Trophoblast cell (in vitro differentiated cells and primary cell): ENCODE results near the gene ZNF836.
A peak's percentile ranks its signal among the peaks of the same experiment; 100 is the strongest.

Experiments
- DNase-seq, 2 donors: peaks; one replicate each; pipeline ENCODE4 v3.0.0-alpha.2; 2016
- H2AFZ ChIP-seq: 2 replicates; pipeline ENCODE4 v1.6.1; 2013; ENCODE audit warnings: low read length, moderate library complexity, mild to moderate bottlenecking; ENCODE audit not compliant: insufficient read depth, poor library complexity
- H2AK5ac ChIP-seq: 2 replicates; pipeline ENCODE4 v1.6.1; 2013; ENCODE audit warnings: mild to moderate bottlenecking, low read length
- H2BK120ac ChIP-seq: 2 replicates; pipeline ENCODE4 v1.6.1; 2013; ENCODE audit warnings: low read length, mild to moderate bottlenecking, moderate library complexity; ENCODE audit not compliant: insufficient read depth, poor library complexity
- H2BK12ac ChIP-seq: 2 replicates; pipeline ENCODE4 v1.6.1; 2013; ENCODE audit warnings: mild to moderate bottlenecking, low read length, moderate library complexity
- H2BK5ac ChIP-seq: 2 replicates; pipeline ENCODE4 v1.6.1; 2013; ENCODE audit warnings: low read length, low read depth, moderate library complexity, mild to moderate bottlenecking; ENCODE audit not compliant: poor library complexity
- H3K14ac ChIP-seq: 2 replicates; pipeline ENCODE4 v1.6.1; 2013; ENCODE audit warnings: mild to moderate bottlenecking, low read length
- H3K18ac ChIP-seq: 2 replicates; pipeline ENCODE4 v1.6.1; 2013; ENCODE audit warnings: mild to moderate bottlenecking, low read length
- H3K23ac ChIP-seq: 2 replicates; pipeline ENCODE4 v1.6.1; 2013; ENCODE audit warnings: low read length
- H3K27ac ChIP-seq: 2 replicates; pipeline ENCODE4 v1.5.1; 2013; ENCODE audit warnings: low read depth, mild to moderate bottlenecking, inconsistent platforms, low read length, moderate library complexity
- H3K27me3 ChIP-seq: 2 replicates; pipeline ENCODE4 v1.6.1; 2013; ENCODE audit warnings: inconsistent platforms, mild to moderate bottlenecking, low read length, moderate library complexity; ENCODE audit not compliant: insufficient read depth
- H3K36me3 ChIP-seq, 2 experiments: 1 replicate in 1 of 2; 2 replicates in 1 of 2; pipeline ENCODE4 v1.6.1; 2013; ENCODE audit warnings: low read length in 2 of 2, mild to moderate bottlenecking in 2 of 2, moderate library complexity in 1 of 2; ENCODE audit not compliant: insufficient read depth in 2 of 2, control insufficient read depth in 1 of 2
- H3K4ac ChIP-seq: 2 replicates; pipeline ENCODE4 v1.6.1; 2013; ENCODE audit warnings: low read depth, mild to moderate bottlenecking, low read length, moderate library complexity
- H3K4me1 ChIP-seq, 2 experiments: 1 replicate in 1 of 2; 2 replicates in 1 of 2; pipeline ENCODE4 v1.6.1; 2013; ENCODE audit warnings: low read length in 2 of 2, mild to moderate bottlenecking in 2 of 2, moderate library complexity in 1 of 2; ENCODE audit not compliant: insufficient read depth in 2 of 2, control insufficient read depth in 1 of 2
- H3K4me2 ChIP-seq: 2 replicates; pipeline ENCODE4 v1.6.1; 2013; ENCODE audit warnings: inconsistent platforms, mild to moderate bottlenecking, low read length, moderate library complexity
- H3K4me3 ChIP-seq: 2 replicates; pipeline ENCODE4 v1.5.1; 2013; ENCODE audit warnings: mild to moderate bottlenecking, low read depth, low read length, inconsistent platforms
- H3K79me1 ChIP-seq: one replicate; pipeline ENCODE4 v1.6.1; 2013; ENCODE audit warnings: low read length
- H3K79me2 ChIP-seq: 2 replicates; pipeline ENCODE4 v1.6.1; 2013; ENCODE audit warnings: low read length, mild to moderate bottlenecking; ENCODE audit not compliant: control insufficient read depth, insufficient read depth, poor library complexity
- H3K9ac ChIP-seq: 2 replicates; pipeline ENCODE4 v1.6.1; 2013; ENCODE audit warnings: mild to moderate bottlenecking, low read length
- H3K9me3 ChIP-seq: 2 replicates; pipeline ENCODE4 v1.6.1; 2013; ENCODE audit warnings: low read depth, mild to moderate bottlenecking, control low read depth, inconsistent platforms, low read length; ENCODE audit not compliant: insufficient read depth
- H4K12ac ChIP-seq: 2 replicates; pipeline ENCODE4 v1.6.1; 2013; ENCODE audit warnings: low read depth, mild to moderate bottlenecking, low read length, moderate library complexity
- H4K8ac ChIP-seq: 2 replicates; pipeline ENCODE4 v1.6.1; 2013; ENCODE audit warnings: low read depth, mild to moderate bottlenecking, low read length, moderate library complexity
- H4K91ac ChIP-seq: one replicate; pipeline ENCODE4 v1.6.1; 2013; ENCODE audit warnings: low read depth, mild to moderate bottlenecking, low read length, moderate library complexity
- WGBS: extraction: QIAGEN DNeasy Blood & Tissue Kit; methylation state at CpG from one replicate; pipeline ENCODE4 v1.1.7; 2013; ENCODE audit warnings: missing lambda C conversion rate; ENCODE audit not compliant: insufficient read length, insufficient coverage; ENCODE audit errors: extremely low coverage; 5-methylcytosine and 5-hydroxymethylcytosine counted together

Gene ZNF836

GRCh38 chr19:52216401-52216800 lies 45.0 kb upstream of the ZNF836 start:
- H3K18ac ChIP-seq, result no peak overlapping the region
- no peak overlapping the region for H4K12ac ChIP-seq
- H3K4ac ChIP-seq, result no peak overlapping the region
- peaks cover 2 to 3% of the 10 kb centered on the region in 2 experiments for H3K4me1 ChIP-seq
- peaks cover 81 to 88% of the 10 kb centered on the region in 2 experiments for H3K36me3 ChIP-seq
- H4K91ac ChIP-seq, result no peak overlapping the region
- WGBS, result no CpG with 5 or more reads among the region's 3 CpGs
- H3K9me3 ChIP-seq, result no peaks in the 10 kb centered on the region
- no peak overlapping the region for H3K14ac ChIP-seq
- H3K27ac ChIP-seq, result no peak overlapping the region
- H2BK5ac ChIP-seq, result no peak overlapping the region
- no peak overlapping the region for H2AFZ ChIP-seq
- no peak overlapping the region for H2BK120ac ChIP-seq
- peak overlapping the region; percentile 33 for H3K23ac ChIP-seq
- no peaks in the 10 kb centered on the region for H3K27me3 ChIP-seq
- no peak overlapping the region for H4K8ac ChIP-seq
- H2AK5ac ChIP-seq, result no peak overlapping the region
- H3K79me1 ChIP-seq, result no peaks in the 10 kb centered on the region
- no peak overlapping the region for H3K4me3 ChIP-seq
- H3K9ac ChIP-seq, result no peak overlapping the region
- H2BK12ac ChIP-seq, result no peak overlapping the region
- no peak overlapping the region for H3K4me2 ChIP-seq
- DNase-seq, result no peak
- H3K79me2 ChIP-seq, result no peaks in the 10 kb centered on the region

- Histone ChIP-seq H2BK12ac (no peak overlapping the region), H3K4me2 (no peak overlapping the region), H2AFZ (no peak overlapping the region), H3K27ac (no peak overlapping the region), H3K23ac (no peak overlapping the region), H4K12ac (no peak overlapping the region), H3K9ac (no peak overlapping the region), H2AK5ac (no peak overlapping the region), H3K79me2 (no peaks in the 10 kb centered on the region), H3K79me1 (no peaks in the 10 kb centered on the region), H3K4me3 (no peak overlapping the region), H2BK5ac (no peak overlapping the region), H3K27me3 (no peaks in the 10 kb centered on the region), H3K4me1 (peaks cover 2 to 3% of the 10 kb centered on the region in 2 experiments), H3K14ac (no peak overlapping the region), H3K4ac (no peak overlapping the region), H3K18ac (no peak overlapping the region), H3K9me3 (no peaks in the 10 kb centered on the region), H4K8ac (no peak overlapping the region), H4K91ac (no peak overlapping the region), H2BK120ac (no peak overlapping the region), H3K36me3 (peaks cover 73 to 83% of the 10 kb centered on the region in 2 experiments)
- peak; percentile 88 to 98 for DNase-seq
- no CpG with 5 or more reads among the region's 5 CpGs for WGBS
Observed at GRCh38 chr19:52214241-52214640, 42.8 kb upstream of the ZNF836 start.

GRCh38 chr19:52212572-52213255 lies 41.3 kb upstream of the ZNF836 start:
- Histone ChIP-seq H3K4me1 (peaks cover 2 to 3% of the 10 kb centered on the region in 2 experiments), H2BK5ac (peak overlapping the region; percentile 38), H3K4me2 (no peak overlapping the region), H3K9ac (no peak overlapping the region), H3K23ac (no peak overlapping the region), H3K4me3 (no peak overlapping the region), H3K36me3 (peaks cover 74 to 86% of the 10 kb centered on the region in 2 experiments), H2BK12ac (no peak overlapping the region), H3K27ac (no peak overlapping the region), H3K18ac (peak overlapping the region; percentile 11), H3K79me2 (no peaks in the 10 kb centered on the region), H4K12ac (peak overlapping the region; percentile 52), H3K14ac (no peak overlapping the region), H4K91ac (peak overlapping the region; percentile 5), H3K27me3 (no peaks in the 10 kb centered on the region), H3K9me3 (no peaks in the 10 kb centered on the region), H3K4ac (no peak overlapping the region), H2AK5ac (no peak overlapping the region), H2AFZ (no peak overlapping the region), H3K79me1 (no peaks in the 10 kb centered on the region), H4K8ac (peak overlapping the region; percentile 17), H2BK120ac (no peak overlapping the region)
- DNase-seq, result no peak
- WGBS, result no CpG with 5 or more reads among the region's 25 CpGs

- Histone ChIP-seq H2AK5ac (no peak overlapping the region), H3K4ac (no peak overlapping the region), H3K79me2 (no peaks in the 10 kb centered on the region), H4K12ac (no peak overlapping the region), H3K4me3 (no peak overlapping the region), H3K27ac (no peak overlapping the region), H2BK5ac (peak overlapping the region; percentile 38), H3K9ac (no peak overlapping the region), H3K36me3 (peaks cover 74 to 86% of the 10 kb centered on the region in 2 experiments), H2BK12ac (no peak overlapping the region), H3K79me1 (no peaks in the 10 kb centered on the region), H3K4me1 (peaks cover 2 to 3% of the 10 kb centered on the region in 2 experiments), H3K4me2 (no peak overlapping the region), H4K8ac (no peak overlapping the region), H3K18ac (no peak overlapping the region), H3K9me3 (no peaks in the 10 kb centered on the region), H4K91ac (peak overlapping the region; percentile 5), H2AFZ (no peak overlapping the region), H2BK120ac (no peak overlapping the region), H3K14ac (no peak overlapping the region), H3K23ac (no peak overlapping the region), H3K27me3 (no peaks in the 10 kb centered on the region)
- no CpG with 5 or more reads among the region's 11 CpGs for WGBS
- peak; percentile 57 to 89 for DNase-seq
Observed at GRCh38 chr19:52211926-52212571, 40.6 kb upstream of the ZNF836 start.
